Fibroblast of the conjunctiva (primary cell): ENCODE results near the gene SUSD4.

ENCODE experiments used
- DNase-seq: peaks from one replicate; pipeline ENCODE4 v3.0.0-alpha.2; 2010; ENCODE audit warnings: low read depth

SUSD4 gene

GRCh38 chr1:223230161-223230881, 133.7 kb downstream of the SUSD4 start:
- DNase-seq, result peak; percentile 6

GRCh38 chr1:223229756-223230155, 134.2 kb downstream of the SUSD4 start:
- DNase-seq, result no peak

- DNase-seq, result no peak
Measured at GRCh38 chr1:223228931-223229528, 134.9 kb downstream of the SUSD4 start.

GRCh38 chr1:223228201-223228600, 135.8 kb downstream of the SUSD4 start:
- DNase-seq, result no peak

- DNase-seq, result no peak
Measured at GRCh38 chr1:223227486-223228196, 136.3 kb downstream of the SUSD4 start.

GRCh38 chr1:223227031-223227430, 136.9 kb downstream of the SUSD4 start:
- no peak for DNase-seq

- DNase-seq, result no peak
Measured at GRCh38 chr1:223226271-223226670, 137.7 kb downstream of the SUSD4 start.

GRCh38 chr1:223225481-223225880, 138.5 kb downstream of the SUSD4 start:
- no peak for DNase-seq

GRCh38 chr1:223225061-223225460, 138.9 kb downstream of the SUSD4 start:
- DNase-seq, result no peak

GRCh38 chr1:223224465-223224864, 139.5 kb downstream of the SUSD4 start:
- DNase-seq, result no peak

- DNase-seq, result no peak
Measured at GRCh38 chr1:223223091-223223995, 140.6 kb downstream of the SUSD4 start.

- no peak for DNase-seq
Measured at GRCh38 chr1:223222377-223222776, 141.6 kb downstream of the SUSD4 start.

- no peak for DNase-seq
Measured at GRCh38 chr1:223221686-223222085, 142.3 kb downstream of the SUSD4 start.

GRCh38 chr1:223219846-223220610, 143.9 kb downstream of the SUSD4 start:
- no peak for DNase-seq

GRCh38 chr1:223219318-223219635, 144.7 kb downstream of the SUSD4 start:
- no peak for DNase-seq

GRCh38 chr1:223217781-223218180, 146.2 kb downstream of the SUSD4 start:
- no peak for DNase-seq

- DNase-seq, result no peak
Measured at GRCh38 chr1:223216531-223217205, 147.3 kb downstream of the SUSD4 start.

GRCh38 chr1:223216074-223216473, 147.9 kb downstream of the SUSD4 start:
- DNase-seq, result no peak

- DNase-seq, result no peak
Measured at GRCh38 chr1:223215026-223215425, 148.9 kb downstream of the SUSD4 start.

GRCh38 chr1:223214261-223214807, 149.6 kb downstream of the SUSD4 start:
- no peak for DNase-seq

- no peak for DNase-seq
Measured at GRCh38 chr1:223212441-223212840, 151.5 kb downstream of the SUSD4 start.
